Measurements from ENCODE around the gene ENTPD2.
A peak's percentile ranks its signal among the peaks of the same experiment; 100 is the strongest.

ENTPD2 gene

GRCh38 chr9:137040568-137040967 lies 13.3 kb downstream of the ENTPD2 start:
- H3K27ac ChIP-seq (ENCODE audit: extremely low read depth, low read depth, low read length) = no peak overlapping the region
- H3K4me1 ChIP-seq (ENCODE audit: control insufficient read depth, insufficient read depth, low read length) = peaks cover 5% of the 10 kb centered on the region; the same call in 1 of the 2 replicates
- no peak overlapping the region for H3K4me3 ChIP-seq (ENCODE audit: low read depth, low read length)
- POLR2A ChIA-PET = no interaction called here
- peaks cover 0 to 30% of the 10 kb centered on the region in 2 experiments; a peak in 1 of 3 replicates for H3K36me3 ChIP-seq (ENCODE audit: control insufficient read depth in 2 of 2, insufficient read depth in 1 of 2, low read length in 2 of 2)
- CTCF ChIA-PET = interaction anchor here (5.3 kb wide), 1 partner anchor 12 kb away, joined by 47 read pairs; the partner anchor contains the start of gene ABCA2
- no peaks in the 10 kb centered on the region for H3K9me3 ChIP-seq (ENCODE audit: control insufficient read depth, insufficient read depth, low read depth, low read length)
- TF ChIP-seq ZNF133 (tag by site-specific recombination; IDR thresholded peaks at IDR 0.05) = no peak
- peak; percentile 54 for TF ChIP-seq EGR2 (tag by site-specific recombination; IDR thresholded peaks at IDR 0.05; ENCODE audit: low read depth)
- peak; percentile 64 for TF ChIP-seq ZFHX2 (tag by site-specific recombination; conservative IDR thresholded peaks at IDR 0.05)

GRCh38 chr9:137039611-137040366 lies 14.1 kb downstream of the ENTPD2 start:
- no peak overlapping the region for H3K27ac ChIP-seq (ENCODE audit: extremely low read depth, low read depth, low read length)
- peaks cover 0 to 30% of the 10 kb centered on the region in 2 experiments; a peak in 1 of 3 replicates for H3K36me3 ChIP-seq (ENCODE audit: control insufficient read depth in 2 of 2, insufficient read depth in 1 of 2, low read length in 2 of 2)
- TF ChIP-seq ZFHX2 (tag by site-specific recombination; conservative IDR thresholded peaks at IDR 0.05) (peak; percentile 35; the same call in 1 of the 2 replicates), GLIS2 (tag by site-specific recombination; IDR thresholded peaks at IDR 0.05) (peak; percentile 11; the same call in 1 of the 2 replicates), HIC1 (tag by site-specific recombination; IDR thresholded peaks at IDR 0.05) (peak; percentile 48; the same call in 1 of the 2 replicates), HOXA7 (CRISPR knock-in tag; IDR thresholded peaks at IDR 0.05; ENCODE audit: borderline replicate concordance) (no peak)
- ChIA-PET CTCF (interaction anchor here (0.6 to 2.5 kb wide), 3 partner anchors 11 to 28 kb away, joined by 5 to 24 read pairs (median 5); partner anchors contain the start of gene ABCA2), POLR2A (no interaction called here)
- H3K4me3 ChIP-seq (ENCODE audit: low read depth, low read length) = no peak overlapping the region
- H3K4me1 ChIP-seq (ENCODE audit: control insufficient read depth, insufficient read depth, low read length) = peaks cover 2% of the 10 kb centered on the region; the same call in 1 of the 2 replicates
- H3K9me3 ChIP-seq (ENCODE audit: control insufficient read depth, insufficient read depth, low read depth, low read length) = no peaks in the 10 kb centered on the region

GRCh38 chr9:137038916-137039315 lies 14.9 kb downstream of the ENTPD2 start:
- ChIA-PET CTCF (interaction anchor here (1.4 to 2.5 kb wide), 3 partner anchors 10 to 29 kb away, joined by 3 to 24 read pairs (median 5); partner anchors contain the start of gene ABCA2), POLR2A (interaction anchor here (0.5 kb wide), 1 partner anchor 23 kb away, joined by 3 read pairs; no protein-coding TSS in a partner anchor)
- H3K27ac ChIP-seq (ENCODE audit: extremely low read depth, low read depth, low read length) = no peak overlapping the region
- H3K36me3 ChIP-seq (ENCODE audit: control insufficient read depth in 2 of 2, insufficient read depth in 1 of 2, low read length in 2 of 2) = peaks cover 0 to 30% of the 10 kb centered on the region in 2 experiments; a peak in 1 of 3 replicates
- no peaks in the 10 kb centered on the region for H3K9me3 ChIP-seq (ENCODE audit: control insufficient read depth, insufficient read depth, low read depth, low read length)
- H3K4me1 ChIP-seq (ENCODE audit: control insufficient read depth, insufficient read depth, low read length) = no peaks in the 10 kb centered on the region
- TF ChIP-seq ZNF169 (tag by site-specific recombination; IDR thresholded peaks at IDR 0.05) = no peak
- no peak for TF ChIP-seq ZNF510 (tag by site-specific recombination; IDR thresholded peaks at IDR 0.05; ENCODE audit: insufficient replicate concordance)
- TF ChIP-seq OSR2 (tag by site-specific recombination; IDR thresholded peaks at IDR 0.05) = no peak
- TF ChIP-seq ZNF324 (tag by site-specific recombination; IDR thresholded peaks at IDR 0.05) = no peak
- no peak for TF ChIP-seq ZSCAN4 (tag by site-specific recombination; IDR thresholded peaks at IDR 0.05)
- no peak for TF ChIP-seq ZNF114 (tag by site-specific recombination; IDR thresholded peaks at IDR 0.05)
- no peak for TF ChIP-seq ZNF184 (tag by site-specific recombination; IDR thresholded peaks at IDR 0.05)
- no peak for TF ChIP-seq ZNF302 (tag by site-specific recombination; IDR thresholded peaks at IDR 0.05; ENCODE audit: low read depth)
- TF ChIP-seq YY1 (tag by site-specific recombination; IDR thresholded peaks at IDR 0.05) = no peak
- no peak for TF ChIP-seq KLF8 (tag by site-specific recombination; IDR thresholded peaks at IDR 0.05)
- no peak overlapping the region for H3K4me3 ChIP-seq (ENCODE audit: low read depth, low read length)
